CD4-positive, alpha-beta T cell treated with Interleukin-6 at 100 ng/mL for 8 hours (primary cell): Measurements from ENCODE around the gene GJB2.

Experiments used
- DNase-seq: peaks from one replicate; pipeline ENCODE4 v3.0.0-alpha.2; 2020; ENCODE audit warnings: mixed read lengths, low spot score

GJB2 gene

DNA sequence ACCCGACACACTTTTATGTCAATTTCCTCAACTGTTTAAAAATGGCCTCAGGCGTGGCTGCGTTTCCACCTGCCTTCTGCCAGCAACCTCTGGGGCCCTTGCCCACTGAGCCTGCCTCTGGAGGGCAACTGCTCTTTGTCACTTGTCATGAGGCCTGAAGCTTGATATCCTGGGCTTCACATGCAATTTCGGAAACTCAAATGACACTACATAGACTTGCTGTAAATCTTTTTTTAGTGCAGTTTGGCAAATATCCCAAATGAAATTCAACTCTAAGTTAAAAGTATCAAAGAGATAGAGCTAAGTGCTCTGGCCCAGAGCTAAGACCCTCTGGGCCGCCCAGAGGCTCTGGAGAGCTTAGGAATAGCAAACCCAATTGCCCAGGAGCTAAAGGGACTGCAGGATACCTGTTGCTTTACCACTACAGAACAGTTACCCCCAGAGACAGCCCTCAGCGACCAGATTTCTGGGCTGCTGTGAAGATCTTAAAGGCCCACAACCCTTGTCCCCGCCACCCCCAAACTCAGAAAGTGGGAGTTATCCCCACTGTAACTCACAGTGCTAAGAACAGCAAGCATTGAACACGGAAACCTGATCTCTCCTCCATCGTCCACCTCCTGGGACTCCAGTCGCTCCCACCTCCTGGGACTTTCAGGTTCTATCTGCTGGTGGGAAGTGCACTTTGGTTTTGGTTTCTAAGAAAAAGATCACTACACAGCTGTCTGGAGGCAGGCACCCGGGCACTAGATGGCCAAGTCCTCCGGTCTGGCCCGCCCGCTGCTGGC, 51.3 kb downstream of the GJB2 start:
- DNase-seq: no peak

DNA sequence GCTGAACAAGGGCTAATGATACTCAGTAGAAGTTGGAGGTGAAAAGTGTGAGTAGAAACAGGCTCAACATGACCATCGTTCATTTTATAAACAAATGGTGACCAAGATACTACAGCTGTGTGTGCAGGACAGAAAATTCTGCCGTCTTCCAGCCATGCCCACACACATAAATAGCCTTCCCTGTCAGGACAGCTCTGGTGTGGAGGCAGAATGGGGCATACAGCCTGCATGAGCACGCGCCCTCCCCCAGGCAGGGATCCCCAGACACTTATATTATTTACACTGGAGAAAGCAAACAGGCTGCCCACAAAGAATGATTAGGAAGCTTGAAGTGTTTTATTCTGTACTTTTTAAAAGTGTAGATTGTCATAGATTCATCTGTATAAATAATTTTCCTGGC, 52.3 kb downstream of the GJB2 start:
- DNase-seq: no peak

DNA sequence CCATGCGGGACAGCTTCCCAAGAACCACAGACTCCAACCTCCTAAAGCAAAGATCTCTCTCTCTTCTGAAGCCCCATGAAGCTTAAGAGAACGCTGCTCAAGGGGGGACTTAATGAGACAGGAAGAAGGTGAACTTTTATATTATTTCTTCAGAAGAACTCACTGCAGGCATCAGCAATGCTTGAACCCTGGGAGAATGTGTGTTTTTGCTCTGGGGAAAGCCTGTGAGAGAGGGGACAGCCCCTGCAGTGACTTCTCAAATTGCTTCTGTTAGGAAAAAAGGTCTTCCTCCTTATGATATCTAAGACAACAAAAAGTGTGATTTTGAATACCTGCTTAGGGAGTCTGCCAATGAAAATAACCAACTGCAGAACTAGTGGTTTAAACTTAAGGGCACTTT, 54.9 kb downstream of the GJB2 start:
- no peak for DNase-seq
